HPDE6-E6E7 (cell line): ENCODE data around the gene COL6A2.
"Not testable (repeated sequence)": the region's sequence is repeated elsewhere in the genome, so short reads cannot be mapped to it uniquely, and the experiment has no call there.

ENCODE experiments used
- DNase-seq: peaks from one replicate; pipeline ENCODE4 v3.0.0; 2011; ENCODE audit warnings: missing footprints; ENCODE audit errors: extremely low spot score

COL6A2 gene

GRCh38 chr21:46171996-46172862 lies 74.3 kb downstream of the COL6A2 start:
- DNase-seq = no peak

GRCh38 chr21:46172863-46173528 lies 75.1 kb downstream of the COL6A2 start:
- DNase-seq = no peak

GRCh38 chr21:46173573-46173972 lies 75.7 kb downstream of the COL6A2 start:
- DNase-seq = no peak

DNA sequence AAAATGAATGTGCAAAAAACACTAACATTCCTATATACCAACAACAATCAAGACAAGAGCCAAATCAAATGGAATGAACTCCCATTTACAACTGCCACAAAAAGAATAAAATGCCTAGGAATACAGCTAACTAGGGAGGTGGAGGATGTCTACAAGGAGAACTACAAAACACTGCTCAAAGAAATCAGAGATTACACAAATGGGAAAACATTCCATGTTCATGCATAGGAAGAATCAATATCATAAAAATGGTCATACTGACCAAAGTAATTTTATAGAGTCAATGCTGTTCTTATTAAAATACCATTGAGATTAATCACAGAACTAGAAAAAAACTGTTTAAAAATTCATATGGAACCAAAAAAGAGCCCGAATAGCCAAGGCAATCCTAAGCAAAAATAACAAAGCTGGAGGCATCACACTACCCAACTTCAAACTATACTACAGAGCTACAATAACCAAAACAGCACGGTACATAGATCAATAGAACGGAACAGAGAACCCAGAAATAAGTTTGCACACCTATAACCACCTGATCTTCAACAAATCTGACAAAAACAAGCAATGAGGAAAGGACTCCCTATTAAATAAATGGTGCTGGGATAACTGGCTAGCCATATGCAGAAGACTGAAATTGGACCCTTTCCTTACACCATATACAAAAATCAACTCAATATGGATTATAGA lies 78.7 kb downstream of the COL6A2 start:
- DNase-seq = not testable (repeated sequence)

DNA sequence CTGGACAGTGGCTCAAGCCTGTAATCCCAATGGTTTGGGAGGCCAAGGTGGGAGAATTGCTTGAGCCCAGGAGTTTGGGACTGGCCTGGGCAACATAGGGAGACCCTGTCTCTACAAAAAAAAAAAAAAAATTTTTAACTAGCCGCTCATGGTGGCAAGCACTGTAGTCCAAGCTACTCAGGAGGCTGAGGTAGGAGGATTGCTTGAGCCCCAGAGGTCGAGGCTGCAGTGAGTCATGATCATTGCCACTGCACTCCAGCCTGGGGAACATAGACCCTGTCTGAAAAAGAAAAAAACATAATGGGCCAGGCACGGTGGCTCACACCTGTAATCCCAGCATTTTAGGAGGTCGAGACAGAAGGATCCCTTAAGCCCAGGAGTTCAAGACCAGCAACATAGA lies 81.0 kb downstream of the COL6A2 start:
- DNase-seq = no peak
